Liver (tissue), 3 donors: Measurements from ENCODE around the gene CLDN14.

ENCODE experiments used
- CTCF ChIP-seq: fragments of 150-350 bp; IDR thresholded peaks from 2 replicates; pipeline ENCODE4 v1.5.1; 2017; ENCODE audit warnings: improper control_type of control experiment, low read depth, low read length; ENCODE audit not compliant: missing input control
- FOXA1 ChIP-seq: IDR thresholded peaks from 2 replicates; pipeline ENCODE4 v1.6.1; 2016; ENCODE audit warnings: antibody characterized with exemption
- GABPA ChIP-seq, 2 donors: IDR thresholded peaks in 1 of 2; conservative IDR thresholded peaks in 1 of 2; 2 replicates each; pipeline ENCODE4 v1.6.1; 2016; ENCODE audit warnings: antibody characterized with exemption in 2 of 2, mild to moderate bottlenecking in 1 of 2, moderate library complexity in 1 of 2
- JUND ChIP-seq, 2 donors: IDR thresholded peaks; 2 replicates each; pipeline ENCODE4 v1.6.1; 2016; ENCODE audit warnings: antibody characterized with exemption in 2 of 2
- RAD21 ChIP-seq, 2 donors: IDR thresholded peaks; 2 replicates each; pipeline ENCODE4 v1.6.1; 2016; ENCODE audit warnings: antibody characterized with exemption in 2 of 2, mild to moderate bottlenecking in 2 of 2
- REST ChIP-seq: IDR thresholded peaks from 2 replicates; pipeline ENCODE4 v1.6.1; 2016; ENCODE audit warnings: antibody characterized with exemption, mild to moderate bottlenecking
- RXRA ChIP-seq, 2 donors: IDR thresholded peaks; 2 replicates each; pipeline ENCODE4 v1.6.1; 2017 to 2018; ENCODE audit warnings: antibody characterized with exemption in 2 of 2, mild to moderate bottlenecking in 1 of 2
- donor health status: healthy.
- donor health status: healthy.

GRCh38 chr21:36482673-36483072 is 2.8 kb upstream of the CLDN14 start:
- TF ChIP-seq CTCF = no peak
- no peak for TF ChIP-seq RXRA (IDR thresholded peaks at IDR 0.05)
- TF ChIP-seq FOXA1 = no peak
- TF ChIP-seq REST = no peak
- no peak for TF ChIP-seq JUND (IDR thresholded peaks at IDR 0.05)
- no peak for TF ChIP-seq GABPA (IDR thresholded peaks at IDR 0.05 in 1 of 2, conservative IDR thresholded peaks at IDR 0.05 in 1 of 2)
- no peak for TF ChIP-seq RAD21 (IDR thresholded peaks at IDR 0.05)
